ENCODE data around the gene RGMB.
"Not testable (repeated sequence)": the region's sequence is repeated elsewhere in the genome, so short reads cannot be mapped to it uniquely, and the experiment has no call there.

Gene RGMB, protein sequence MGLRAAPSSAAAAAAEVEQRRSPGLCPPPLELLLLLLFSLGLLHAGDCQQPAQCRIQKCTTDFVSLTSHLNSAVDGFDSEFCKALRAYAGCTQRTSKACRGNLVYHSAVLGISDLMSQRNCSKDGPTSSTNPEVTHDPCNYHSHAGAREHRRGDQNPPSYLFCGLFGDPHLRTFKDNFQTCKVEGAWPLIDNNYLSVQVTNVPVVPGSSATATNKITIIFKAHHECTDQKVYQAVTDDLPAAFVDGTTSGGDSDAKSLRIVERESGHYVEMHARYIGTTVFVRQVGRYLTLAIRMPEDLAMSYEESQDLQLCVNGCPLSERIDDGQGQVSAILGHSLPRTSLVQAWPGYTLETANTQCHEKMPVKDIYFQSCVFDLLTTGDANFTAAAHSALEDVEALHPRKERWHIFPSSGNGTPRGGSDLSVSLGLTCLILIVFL

DNA sequence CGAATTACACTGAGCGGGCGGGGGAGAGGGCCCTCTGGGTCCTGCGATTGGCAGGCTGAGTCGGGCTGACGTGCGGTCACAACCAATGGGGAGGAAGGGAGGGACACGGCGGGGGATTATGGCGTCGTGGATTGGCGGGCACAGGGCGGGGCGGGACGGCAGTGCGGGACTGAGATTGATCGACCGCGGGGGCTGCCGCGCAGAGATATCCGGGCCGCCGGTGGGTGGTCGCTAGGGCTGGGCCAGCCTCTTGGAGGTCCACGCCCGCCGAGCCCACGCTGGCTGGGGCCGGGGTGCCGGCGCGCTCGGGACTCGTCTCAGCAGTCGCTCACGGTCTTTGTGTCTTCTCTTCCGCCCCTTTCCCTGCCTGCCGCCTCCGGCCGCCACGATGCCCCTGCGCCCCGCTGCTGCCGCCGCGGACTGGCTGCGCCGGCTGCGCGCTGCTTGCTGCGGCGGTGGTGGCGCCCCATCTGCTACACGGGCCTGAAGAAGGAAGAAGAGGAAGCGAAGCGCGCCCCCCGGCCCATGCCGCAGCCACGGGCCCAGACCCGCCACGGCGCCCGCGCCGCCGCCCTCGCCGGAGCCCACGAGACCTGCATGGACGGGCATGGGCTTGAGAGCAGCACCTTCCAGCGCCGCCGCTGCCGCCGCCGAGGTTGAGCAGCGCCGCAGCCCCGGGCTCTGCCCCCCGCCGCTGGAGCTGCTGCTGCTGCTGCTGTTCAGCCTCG lies at the start of gene RGMB:
Gene RGMB, plus strand, starts transcription at position 200 of the 728 bp plus-strand sequence. Its CDS starts 408 bp downstream, at position 608.
- peak; percentile 81 to 90 (median 87) for DNase-seq (ENCODE audit: low read depth in 3 of 3)

DNA sequence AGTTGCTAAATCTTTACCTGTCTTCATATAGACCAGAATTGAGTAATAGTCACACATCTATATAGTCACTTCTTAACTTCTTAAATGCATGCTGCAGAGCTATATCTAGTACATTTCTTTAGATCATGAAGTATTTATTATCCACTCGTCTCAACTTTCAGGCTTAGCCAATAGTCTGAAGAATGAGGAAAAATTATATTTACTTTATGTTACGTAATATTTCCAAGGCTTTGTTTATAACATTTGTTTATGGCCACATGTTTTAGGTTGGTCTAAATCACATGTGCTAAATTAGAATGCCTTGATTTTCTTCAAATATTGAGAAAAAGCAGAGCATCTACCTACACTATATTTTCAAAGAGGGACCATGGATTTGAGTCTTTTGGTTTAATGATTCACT lies 47.2 kb upstream of the RGMB start:
- DNase-seq (ENCODE audit: low read depth in 3 of 3) = no peak

DNA sequence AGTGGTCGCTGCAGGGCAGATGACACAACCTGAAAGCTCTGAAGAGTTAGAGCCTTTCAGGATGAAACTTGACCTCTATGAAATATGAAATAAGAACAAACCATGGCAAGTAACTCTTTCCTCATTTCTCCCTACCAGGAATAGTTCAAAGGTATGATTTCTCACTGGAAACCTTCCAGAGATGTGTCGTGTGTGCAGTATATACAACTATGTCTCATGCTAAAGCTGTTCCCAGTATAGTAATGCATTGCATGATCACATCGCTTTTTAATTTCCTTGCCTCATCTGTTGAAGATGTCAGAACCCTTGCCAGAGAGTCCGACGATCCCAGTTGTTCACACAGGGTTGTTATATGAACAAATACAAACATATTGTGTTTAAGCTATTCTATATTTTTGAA lies 45.8 kb upstream of the RGMB start:
- no peak for DNase-seq (ENCODE audit: low read depth in 3 of 3)

DNA sequence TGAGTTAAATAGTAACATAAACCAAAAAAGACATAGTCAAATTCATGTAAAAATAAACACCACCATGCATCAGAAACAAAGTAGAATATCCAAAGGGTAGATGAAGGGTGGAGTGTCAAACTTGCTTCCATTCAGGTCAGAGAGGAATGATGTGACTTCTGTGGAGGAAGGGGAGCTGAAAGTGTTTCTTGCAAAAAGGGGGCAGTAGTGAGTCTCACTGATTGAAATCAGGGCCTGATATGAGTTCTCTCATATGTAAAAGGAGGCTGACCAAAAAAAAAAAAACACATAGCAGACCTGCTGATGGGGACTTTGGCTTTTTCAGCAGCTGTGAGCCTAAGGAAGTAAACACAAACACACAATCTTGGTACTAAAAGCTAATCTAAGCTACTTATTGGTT lies 38.8 kb upstream of the RGMB start:
- DNase-seq (ENCODE audit: low read depth in 3 of 3) = no peak

DNA sequence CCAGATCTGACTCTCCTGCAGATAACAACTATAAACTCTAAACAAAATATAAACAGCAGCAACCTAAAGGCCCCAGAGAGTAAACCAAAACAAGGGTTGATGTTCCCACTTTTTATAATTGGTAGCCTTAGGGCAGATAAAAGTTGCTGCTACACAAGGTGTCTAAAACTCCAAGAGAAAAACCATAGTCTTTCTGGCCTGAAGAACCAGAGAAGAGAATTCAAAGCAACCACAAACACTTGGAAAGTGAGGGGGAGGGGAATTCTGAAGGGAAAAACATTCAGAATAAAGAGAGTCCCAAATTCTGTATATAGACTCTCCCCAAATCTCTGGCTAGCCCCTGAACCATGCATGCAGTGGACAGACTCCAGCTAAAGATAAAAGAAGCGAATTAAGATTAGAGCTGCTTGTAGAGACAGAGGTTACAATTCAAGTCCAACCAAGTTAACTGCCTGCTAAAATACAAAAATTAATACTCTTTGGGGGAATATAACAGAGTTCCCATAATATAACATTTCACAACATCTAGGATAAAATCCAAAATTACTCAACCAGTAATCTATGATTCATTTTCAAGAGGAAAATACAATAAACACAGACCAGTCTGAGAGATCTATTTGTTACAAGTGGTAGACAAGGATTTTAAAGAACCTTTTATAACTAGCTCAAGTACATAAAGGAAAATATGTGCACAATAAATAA lies 37.5 kb upstream of the RGMB start:
- no peak for DNase-seq (ENCODE audit: low read depth in 3 of 3)

DNA sequence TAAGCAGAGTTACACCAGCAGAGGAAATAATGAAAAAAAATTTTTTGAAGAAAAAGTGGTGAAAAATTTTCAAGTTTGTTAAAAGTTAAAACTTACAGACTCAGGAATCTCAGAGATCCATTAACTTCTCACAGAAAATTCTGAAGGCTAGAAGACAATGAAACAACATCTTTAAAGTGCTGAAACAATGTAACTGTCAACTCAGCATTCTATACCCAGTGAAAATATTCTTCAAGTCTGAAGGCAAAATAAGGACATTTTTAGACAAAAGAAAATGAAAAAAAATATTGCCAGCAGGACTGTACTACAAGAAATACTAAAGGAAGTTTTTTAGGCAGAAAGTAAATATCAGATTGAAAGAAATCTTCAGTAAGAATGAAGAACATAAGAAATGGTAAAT lies 36.7 kb upstream of the RGMB start:
- no peak for DNase-seq (ENCODE audit: low read depth in 3 of 3)

DNA sequence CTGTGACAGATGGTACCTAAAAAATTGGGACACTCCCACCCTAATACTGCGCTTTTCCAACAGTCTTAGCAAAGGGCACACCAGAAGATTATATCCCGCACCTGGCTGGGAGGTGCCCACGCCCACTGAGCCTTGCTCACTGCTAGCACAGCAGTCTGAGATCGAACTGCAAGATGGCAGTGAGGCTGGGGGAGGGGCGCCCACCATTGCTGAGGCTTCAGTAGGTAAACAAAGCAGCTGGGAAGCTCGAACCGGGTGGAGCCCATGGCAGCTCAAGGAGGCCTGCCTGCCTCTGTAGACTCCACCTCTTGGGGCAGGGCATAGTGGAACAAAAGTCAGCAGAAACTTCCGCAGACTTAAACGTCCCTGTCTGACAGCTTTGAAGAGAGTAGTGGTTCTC lies 36.0 kb upstream of the RGMB start:
- DNase-seq (ENCODE audit: low read depth in 3 of 3) = not testable (repeated sequence)

DNA sequence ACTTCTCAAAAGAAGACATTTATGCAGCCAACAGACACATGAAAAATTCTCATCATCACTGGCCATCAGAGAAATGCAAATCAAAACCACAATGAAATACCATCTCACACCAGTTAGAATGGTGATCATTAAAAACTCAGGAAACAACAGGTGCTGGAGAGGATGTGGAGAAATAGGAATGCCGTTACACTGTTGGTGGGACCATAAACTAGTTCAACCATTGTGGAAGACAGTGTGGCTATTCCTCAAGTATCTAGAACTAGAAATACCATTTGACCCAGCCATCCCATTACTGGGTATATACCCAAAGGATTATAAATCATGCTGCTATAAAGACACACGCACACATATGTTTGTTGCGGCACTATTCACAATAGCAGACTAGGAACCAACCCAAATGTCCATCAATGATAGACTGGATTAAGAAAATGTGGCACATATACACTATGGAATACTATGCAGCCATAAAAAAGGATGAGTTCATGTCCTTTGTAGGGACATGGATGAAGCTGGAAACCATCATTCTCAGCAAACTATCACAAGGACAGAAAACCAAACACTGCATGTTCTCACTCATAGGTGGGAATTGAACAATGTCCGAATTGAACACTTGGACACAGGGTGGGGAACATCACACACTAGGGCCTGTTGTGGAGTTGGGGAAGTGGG lies 34.8 kb upstream of the RGMB start:
- DNase-seq (ENCODE audit: low read depth in 3 of 3) = not testable (repeated sequence)

DNA sequence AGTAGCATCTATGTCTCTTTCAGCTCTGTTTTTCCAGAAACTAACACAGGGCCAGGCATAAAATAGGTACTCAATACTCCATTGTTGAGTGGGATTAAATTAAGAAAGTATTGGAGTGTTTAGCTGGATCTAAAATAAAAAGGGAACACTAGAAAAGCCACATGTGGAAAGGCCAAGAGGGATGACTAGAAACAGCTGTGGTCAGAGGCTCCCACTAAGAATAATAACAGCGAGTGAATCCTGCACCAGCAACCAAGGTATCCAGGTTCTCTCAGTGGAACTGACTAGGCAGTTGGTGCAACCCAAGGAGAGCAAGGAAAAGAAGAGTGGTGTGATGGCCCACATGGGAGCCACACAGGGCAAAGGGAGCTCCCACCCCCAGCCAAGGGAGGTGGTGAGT lies 31.5 kb upstream of the RGMB start:
- no peak for DNase-seq (ENCODE audit: low read depth in 3 of 3)

DNA sequence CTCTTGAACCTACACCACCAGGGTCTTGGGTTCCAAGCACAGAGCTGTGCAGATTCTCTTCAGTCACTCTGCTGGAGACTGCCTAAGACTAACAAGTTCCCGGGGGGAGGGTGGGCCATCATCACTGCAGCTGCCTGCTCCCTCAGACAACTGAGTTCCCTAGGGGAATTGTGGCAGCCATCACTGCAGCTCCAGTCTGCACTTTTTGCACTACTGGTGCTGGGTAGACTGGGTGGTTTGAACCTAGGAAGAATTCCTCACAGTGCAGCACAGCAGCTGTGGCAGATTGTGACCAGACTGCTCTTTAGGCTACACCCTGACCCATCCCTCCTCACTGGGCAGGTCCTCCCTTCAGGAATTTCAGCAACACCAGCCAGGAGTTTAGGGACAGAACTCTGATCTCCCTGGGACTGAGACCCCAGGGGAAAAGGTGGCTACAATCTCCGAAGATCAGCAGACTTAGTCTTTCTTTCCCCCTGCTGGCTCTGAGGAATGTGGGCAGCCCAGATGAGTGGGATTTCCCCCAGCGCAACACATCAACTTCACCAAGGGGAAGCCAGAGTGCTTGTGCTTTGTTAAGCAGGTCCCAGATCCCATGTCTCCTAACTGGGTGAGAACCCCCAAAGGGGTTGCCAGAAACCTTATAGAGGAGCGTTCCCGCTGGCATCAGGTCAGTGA lies 30.9 kb upstream of the RGMB start:
- DNase-seq (ENCODE audit: low read depth in 3 of 3) = no peak

DNA sequence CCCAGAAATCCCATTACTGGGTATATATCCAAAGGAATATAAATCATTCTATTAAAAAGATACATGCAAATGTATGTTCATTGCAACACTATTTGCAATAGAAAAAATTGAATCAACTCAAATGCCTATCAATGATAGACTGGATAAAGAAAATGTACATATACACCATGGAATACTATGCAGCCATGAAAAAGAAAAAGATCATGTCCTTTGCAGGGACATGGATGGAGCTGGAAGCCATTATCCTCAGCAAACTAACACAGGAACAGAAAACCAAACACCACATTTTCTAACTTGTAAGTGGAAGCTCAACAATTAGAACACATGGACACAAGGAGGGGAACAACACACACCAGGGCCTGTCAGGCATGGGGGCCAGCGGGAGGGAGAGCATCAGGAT lies 25.2 kb upstream of the RGMB start:
- DNase-seq (ENCODE audit: low read depth in 3 of 3) = not testable (repeated sequence)

DNA sequence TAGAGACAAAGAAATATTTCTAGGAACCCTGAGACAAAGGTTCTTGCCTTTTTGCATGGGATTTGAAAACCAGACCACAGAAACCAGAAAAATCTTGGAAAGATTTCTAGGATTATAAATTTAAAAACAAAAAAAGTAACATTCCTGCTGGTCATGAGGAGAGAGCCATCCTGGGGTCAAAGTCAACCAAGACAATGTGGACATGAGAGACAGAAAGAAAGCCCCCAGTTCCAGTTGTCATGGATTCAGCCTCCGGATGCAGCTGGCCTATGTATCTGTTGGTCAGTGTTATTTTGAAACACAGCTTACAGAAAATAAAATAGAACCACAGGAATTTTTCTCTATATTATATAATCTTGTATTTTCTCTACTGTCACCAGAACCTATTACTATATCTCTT lies 24.4 kb upstream of the RGMB start:
- no peak for DNase-seq (ENCODE audit: low read depth in 3 of 3)

DNA sequence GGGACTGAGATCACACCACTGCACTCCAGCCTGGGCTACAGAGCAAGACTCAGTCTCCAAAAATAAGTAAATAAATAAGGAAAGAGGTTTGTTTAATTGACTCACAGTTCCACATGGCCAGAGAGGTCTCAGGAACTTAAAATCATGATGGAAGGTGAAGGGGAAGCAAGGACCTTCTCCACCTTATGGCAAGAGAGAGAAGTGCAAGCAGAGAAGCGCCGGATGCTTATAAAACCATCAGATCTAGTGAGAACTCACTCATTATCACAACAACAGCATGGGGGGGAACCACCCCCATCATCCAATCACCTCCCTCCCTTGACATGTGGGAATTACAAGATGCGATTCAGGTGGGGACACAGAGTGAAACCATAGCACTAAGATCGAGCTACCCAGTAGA lies 22.8 kb upstream of the RGMB start:
- no peak for DNase-seq (ENCODE audit: low read depth in 3 of 3)

DNA sequence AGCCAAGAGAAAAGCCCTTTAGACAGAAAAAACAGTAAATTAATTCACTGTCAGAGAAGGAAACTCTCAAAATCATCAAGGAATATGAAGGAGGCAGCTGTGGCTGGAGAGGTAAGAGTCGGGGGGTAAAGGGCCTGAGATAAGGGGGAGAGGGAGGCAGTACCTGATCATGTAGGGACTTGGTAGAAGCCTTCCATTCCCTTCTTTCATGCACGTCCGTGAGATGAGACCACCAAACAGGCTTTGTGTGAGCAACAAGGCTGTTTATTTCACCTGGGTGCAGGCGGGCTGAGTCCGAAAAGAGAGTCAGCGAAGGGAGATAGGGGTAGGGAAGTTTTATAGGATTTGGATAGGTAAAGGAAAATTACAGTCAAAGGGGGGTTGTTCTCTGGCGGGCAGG lies 21.1 kb upstream of the RGMB start:
- DNase-seq (ENCODE audit: low read depth in 3 of 3) = not testable (repeated sequence)

DNA sequence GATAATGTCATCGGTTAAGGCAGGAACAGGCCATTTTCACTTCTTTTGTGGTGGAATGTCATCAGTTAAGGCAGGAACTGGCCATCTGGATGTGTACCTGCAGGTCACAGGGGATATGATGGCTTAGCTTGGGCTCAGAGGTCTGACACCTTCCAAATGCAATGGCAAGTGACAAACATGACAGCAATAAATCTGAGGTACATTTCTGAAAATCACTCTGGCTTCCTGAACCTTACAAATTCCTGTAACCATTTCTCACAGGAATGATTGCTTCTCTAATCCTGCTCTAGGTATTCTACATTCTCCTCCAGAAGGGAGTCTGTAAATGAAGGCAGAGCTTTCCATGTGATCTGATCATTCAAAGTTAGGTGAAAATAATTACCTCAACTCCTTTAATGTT lies 20.7 kb upstream of the RGMB start:
- DNase-seq (ENCODE audit: low read depth in 3 of 3) = not testable (repeated sequence)

DNA sequence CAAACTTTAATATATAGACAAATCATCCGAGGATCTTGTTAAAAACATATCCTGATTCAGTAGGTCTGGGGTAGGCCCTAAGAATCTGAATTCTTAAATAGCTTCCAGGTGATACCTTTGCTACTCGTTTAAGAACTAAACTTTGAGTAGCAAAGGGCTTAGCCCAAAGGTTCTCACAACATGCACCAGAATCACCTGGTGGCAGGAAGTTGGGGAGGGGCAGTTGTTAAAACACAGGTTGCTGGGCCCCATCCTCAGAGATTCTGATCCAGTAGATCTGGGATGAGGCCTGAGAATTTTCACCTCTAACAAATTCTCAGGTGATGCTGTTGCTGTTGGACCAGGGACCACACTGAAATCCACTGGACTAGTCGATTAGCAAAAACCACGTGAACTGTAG lies 20.0 kb upstream of the RGMB start:
- DNase-seq (ENCODE audit: low read depth in 3 of 3) = no peak

DNA sequence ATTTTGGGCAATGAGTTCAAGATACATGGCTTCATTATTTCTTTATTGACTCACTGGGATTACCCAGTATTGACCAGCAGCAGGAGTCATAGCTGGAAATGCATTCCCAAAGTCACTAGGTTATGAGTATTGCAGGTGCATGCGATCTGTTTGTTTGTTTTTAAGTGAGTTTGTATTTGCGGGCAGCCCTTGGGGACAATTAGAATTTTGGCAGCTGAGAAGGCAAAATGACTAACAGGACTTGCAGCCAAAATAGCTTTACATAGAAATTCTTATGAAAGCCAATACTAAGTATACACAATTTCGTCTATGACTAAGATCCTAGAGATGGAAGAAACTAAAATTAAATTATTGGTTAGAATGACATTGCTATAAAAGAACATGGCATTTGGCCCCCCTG lies 18.1 kb upstream of the RGMB start:
- DNase-seq (ENCODE audit: low read depth in 3 of 3) = no peak

DNA sequence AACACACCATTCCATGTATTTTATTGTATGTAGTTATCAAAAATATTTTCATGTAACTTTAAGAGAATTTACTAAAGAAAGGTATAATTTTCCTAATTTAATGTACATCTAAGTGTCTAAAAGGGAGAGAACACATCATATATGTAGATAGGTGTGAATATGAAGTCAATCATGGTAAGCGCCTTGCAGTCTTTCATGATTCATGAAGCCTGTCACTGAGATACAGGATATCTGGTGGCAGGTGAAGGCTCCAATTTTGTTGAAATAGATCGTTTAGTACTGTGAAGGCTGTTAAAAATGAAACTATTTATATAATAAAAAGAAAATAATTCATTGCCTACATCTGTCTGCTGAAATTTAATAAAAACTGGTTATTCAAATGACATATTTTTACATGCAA lies 15.5 kb upstream of the RGMB start:
- DNase-seq (ENCODE audit: low read depth in 3 of 3) = no peak

DNA sequence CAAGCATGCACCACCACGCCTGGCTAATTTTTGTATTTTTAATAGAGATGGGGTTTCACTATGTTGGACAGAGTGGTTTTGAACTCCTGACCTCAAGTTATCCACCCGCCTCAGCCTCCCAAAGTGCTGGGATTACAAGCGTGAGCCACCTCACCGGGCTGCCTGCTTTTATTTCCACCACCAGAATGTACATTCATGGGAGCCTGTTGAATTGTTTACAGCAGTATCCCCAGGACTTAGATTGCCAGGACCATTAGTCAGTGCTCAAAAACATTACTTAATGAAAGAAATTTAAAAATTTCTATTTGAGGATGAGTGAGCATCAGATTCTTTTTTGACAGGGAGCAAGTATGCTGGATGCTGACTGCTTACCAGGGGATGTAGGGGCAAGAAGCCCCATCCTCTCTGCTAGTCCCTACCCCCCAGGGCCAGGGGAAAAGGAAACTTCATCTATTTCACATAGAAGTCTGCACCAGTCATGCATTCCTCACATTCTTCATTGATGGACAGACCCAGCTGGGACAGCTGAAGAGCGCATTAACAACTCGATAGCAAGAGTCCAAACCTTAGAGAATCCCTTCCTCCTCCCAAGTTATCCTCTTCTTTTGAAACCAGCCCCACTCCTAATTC lies 10.3 kb upstream of the RGMB start:
- no peak for DNase-seq (ENCODE audit: low read depth in 3 of 3)

DNA sequence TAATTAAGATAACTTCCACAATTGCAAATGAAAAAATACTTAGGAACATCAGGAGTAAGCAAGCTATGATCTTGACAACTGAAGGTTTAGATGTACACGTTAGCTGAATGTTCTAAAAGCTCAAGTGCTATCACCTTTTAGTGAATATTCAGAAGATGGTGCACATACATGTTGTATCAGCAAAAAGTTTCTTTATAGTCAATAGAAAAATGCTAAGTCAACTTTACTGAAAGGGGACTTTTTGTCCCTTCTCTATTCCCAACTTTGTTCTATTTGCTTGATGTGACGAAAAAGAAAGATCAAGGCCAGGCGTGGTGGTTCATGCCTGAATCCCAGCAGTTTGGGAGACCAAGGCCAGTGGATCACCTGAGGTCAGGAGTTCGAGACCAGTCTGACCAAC lies 7.6 kb upstream of the RGMB start:
- DNase-seq (ENCODE audit: low read depth in 3 of 3) = no peak

DNA sequence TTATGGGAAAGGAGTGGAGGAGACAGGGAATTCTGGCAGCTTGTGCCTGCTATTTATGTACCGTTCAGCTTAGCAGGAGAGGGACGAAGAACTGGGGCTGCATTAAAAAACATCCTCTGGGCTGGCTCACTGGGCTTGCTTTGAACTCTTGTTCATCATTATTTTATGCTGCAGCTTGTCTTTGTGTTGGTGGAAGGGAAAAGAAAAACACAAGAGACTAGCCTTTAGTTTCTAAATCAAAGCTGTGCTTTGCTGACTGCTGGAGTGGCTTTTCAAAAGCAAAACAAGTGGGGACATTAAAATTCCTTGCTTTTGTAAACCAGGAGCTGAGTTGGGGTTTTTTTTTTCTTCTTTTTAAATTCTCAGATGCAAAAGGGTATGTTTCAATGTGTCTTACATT lies 5.9 kb upstream of the RGMB start:
- DNase-seq (ENCODE audit: low read depth in 3 of 3) = no peak
